ENCODE results near the gene CCDC68. TPM values are rescaled to one million over a fixed set of nuclear protein-coding genes. Genes with fewer than 3 reads are reported as not detected.

The CCDC68 gene
- total and polyA plus RNA-seq, 2 experiments from 2014 or later, result 0.11 to 0.18 TPM

GRCh38 chr18:54904581-54904980 is 54.7 kb downstream of the CCDC68 start:
- in situ Hi-C loops (cut with MboI), result no loop called here
- no peak overlapping the region for H2AFZ ChIP-seq

GRCh38 chr18:54900290-54900689 is 59.0 kb downstream of the CCDC68 start:
- H3K4me2 ChIP-seq (ENCODE audit: unreplicated experiment), result no peak overlapping the region
- peaks cover 9% of the 10 kb centered on the region; the same call in 1 of the 2 replicates for H3K4me1 ChIP-seq (ENCODE audit: insufficient read depth)
- H3K27me3 ChIP-seq (replicated peaks; ENCODE audit: insufficient read depth), result no peaks in the 10 kb centered on the region
- no peaks in the 10 kb centered on the region for H3F3A ChIP-seq (ENCODE audit: insufficient read depth)
- H3K27ac ChIP-seq, result no peak overlapping the region
- H3K9ac ChIP-seq, result no peak overlapping the region
- H3K36me3 ChIP-seq (ENCODE audit: low read depth), result no peaks in the 10 kb centered on the region
- no peaks in the 10 kb centered on the region for H3K79me2 ChIP-seq (ENCODE audit: insufficient read depth)
- H3K9me3 ChIP-seq (ENCODE audit: low read depth), result no peaks in the 10 kb centered on the region
- no peaks in the 10 kb centered on the region for H4K20me1 ChIP-seq (ENCODE audit: insufficient read depth)
- TF ChIP-seq EZH2phosphoT487 (IDR thresholded peaks at IDR 0.05; ENCODE audit: insufficient read depth, low read depth) (no peak), EZH2 (IDR thresholded peaks at IDR 0.05; ENCODE audit: insufficient read depth, poor library complexity, severe bottlenecking) (no peak)
- no peak overlapping the region for H3K4me3 ChIP-seq
- no peak for DNase-seq
- no peak overlapping the region for H2AFZ ChIP-seq
- 91 to 98% methylated on average over 2 of the region's 2 CpGs for WGBS, 2 experiments (ENCODE audit: low coverage in 1 of 2, low lambda C conversion rate in 2 of 2, missing lambda C conversion rate in 2 of 2)
- in situ Hi-C loops (cut with MboI), result no loop called here
- H3K9me2 ChIP-seq (ENCODE audit: insufficient read depth), result no peaks in the 10 kb centered on the region

More at GRCh38 chr18:54904581-54904980, 54.7 kb downstream of the CCDC68 start:
- Histone ChIP-seq H3K4me3 (no peak overlapping the region), H3K9me2 (ENCODE audit: insufficient read depth) (no peaks in the 10 kb centered on the region), H3F3A (ENCODE audit: insufficient read depth) (peaks cover 12% of the 10 kb centered on the region; the same call in 1 of the 2 replicates), H3K9ac (no peak overlapping the region), H3K27me3 (replicated peaks; ENCODE audit: insufficient read depth) (no peaks in the 10 kb centered on the region), H4K20me1 (ENCODE audit: insufficient read depth) (no peaks in the 10 kb centered on the region), H3K4me2 (ENCODE audit: unreplicated experiment) (no peak overlapping the region), H3K36me3 (ENCODE audit: low read depth) (no peaks in the 10 kb centered on the region), H3K4me1 (ENCODE audit: insufficient read depth) (peaks cover 19% of the 10 kb centered on the region; the same call in 1 of the 2 replicates), H3K27ac (no peak overlapping the region), H3K9me3 (ENCODE audit: low read depth) (no peaks in the 10 kb centered on the region), H3K79me2 (ENCODE audit: insufficient read depth) (no peaks in the 10 kb centered on the region)
- DNase-seq, result no peak
- WGBS, 2 experiments (ENCODE audit: low coverage in 1 of 2, low lambda C conversion rate in 2 of 2, missing lambda C conversion rate in 2 of 2), result 84 to 85% methylated on average over 2 of the region's 2 CpGs
- no peak for TF ChIP-seq EZH2 (IDR thresholded peaks at IDR 0.05; ENCODE audit: insufficient read depth, poor library complexity, severe bottlenecking)
- no peak for TF ChIP-seq EZH2phosphoT487 (IDR thresholded peaks at IDR 0.05; ENCODE audit: insufficient read depth, low read depth)

GRCh38 chr18:54899500-54899899 is 59.8 kb downstream of the CCDC68 start:
- in situ Hi-C loops (cut with MboI), result no loop called here
- Histone ChIP-seq H3K27me3 (replicated peaks; ENCODE audit: insufficient read depth) (no peaks in the 10 kb centered on the region), H3K4me2 (ENCODE audit: unreplicated experiment) (no peak overlapping the region), H3K27ac (no peak overlapping the region), H3F3A (ENCODE audit: insufficient read depth) (no peaks in the 10 kb centered on the region), H3K9me2 (ENCODE audit: insufficient read depth) (no peaks in the 10 kb centered on the region), H3K9me3 (ENCODE audit: low read depth) (no peaks in the 10 kb centered on the region), H2AFZ (no peak overlapping the region), H3K36me3 (ENCODE audit: low read depth) (no peaks in the 10 kb centered on the region), H3K4me3 (no peak overlapping the region), H3K9ac (no peak overlapping the region), H3K79me2 (ENCODE audit: insufficient read depth) (no peaks in the 10 kb centered on the region), H3K4me1 (ENCODE audit: insufficient read depth) (peaks cover 9% of the 10 kb centered on the region; the same call in 1 of the 2 replicates), H4K20me1 (ENCODE audit: insufficient read depth) (no peaks in the 10 kb centered on the region)
- no peak for DNase-seq
- TF ChIP-seq EZH2phosphoT487 (IDR thresholded peaks at IDR 0.05; ENCODE audit: insufficient read depth, low read depth) (no peak), EZH2 (IDR thresholded peaks at IDR 0.05; ENCODE audit: insufficient read depth, poor library complexity, severe bottlenecking) (no peak)

GRCh38 chr18:54888933-54889332 is 70.3 kb downstream of the CCDC68 start:
- no peak overlapping the region for H3K9ac ChIP-seq
- H3K4me1 ChIP-seq (ENCODE audit: insufficient read depth), result peaks cover 17% of the 10 kb centered on the region
- 43 to 50% methylated on average over 2 of the region's 2 CpGs for WGBS, 2 experiments (ENCODE audit: low coverage in 1 of 2, low lambda C conversion rate in 2 of 2, missing lambda C conversion rate in 2 of 2)
- H3K27me3 ChIP-seq (replicated peaks; ENCODE audit: insufficient read depth), result no peaks in the 10 kb centered on the region
- no peaks in the 10 kb centered on the region for H3K79me2 ChIP-seq (ENCODE audit: insufficient read depth)
- TF ChIP-seq EZH2phosphoT487 (IDR thresholded peaks at IDR 0.05; ENCODE audit: insufficient read depth, low read depth), result no peak
- TF ChIP-seq EZH2 (IDR thresholded peaks at IDR 0.05; ENCODE audit: insufficient read depth, poor library complexity, severe bottlenecking), result no peak
- H3K9me3 ChIP-seq (ENCODE audit: low read depth), result no peaks in the 10 kb centered on the region
- H4K20me1 ChIP-seq (ENCODE audit: insufficient read depth), result no peaks in the 10 kb centered on the region
- in situ Hi-C loops (cut with MboI), result no loop called here
- no peaks in the 10 kb centered on the region for H3K9me2 ChIP-seq (ENCODE audit: insufficient read depth)
- H3K4me2 ChIP-seq (ENCODE audit: unreplicated experiment), result no peak overlapping the region
- no peak overlapping the region for H2AFZ ChIP-seq
- no peak overlapping the region for H3K4me3 ChIP-seq
- DNase-seq, result peak; percentile 84
- no peaks in the 10 kb centered on the region for H3K36me3 ChIP-seq (ENCODE audit: low read depth)
- H3F3A ChIP-seq (ENCODE audit: insufficient read depth), result peaks cover 26% of the 10 kb centered on the region
- H3K27ac ChIP-seq, result peak overlapping the region; percentile 23

- Histone ChIP-seq H3K36me3 (ENCODE audit: low read depth) (no peaks in the 10 kb centered on the region), H3K9me2 (ENCODE audit: insufficient read depth) (no peaks in the 10 kb centered on the region), H3K27me3 (replicated peaks; ENCODE audit: insufficient read depth) (no peaks in the 10 kb centered on the region), H3K79me2 (ENCODE audit: insufficient read depth) (no peaks in the 10 kb centered on the region), H3K9ac (no peak overlapping the region), H3K4me1 (ENCODE audit: insufficient read depth) (peaks cover 20% of the 10 kb centered on the region), H3K27ac (no peak overlapping the region), H3K9me3 (ENCODE audit: low read depth) (no peaks in the 10 kb centered on the region), H4K20me1 (ENCODE audit: insufficient read depth) (no peaks in the 10 kb centered on the region), H3K4me2 (ENCODE audit: unreplicated experiment) (no peak overlapping the region), H3K4me3 (no peak overlapping the region), H2AFZ (no peak overlapping the region), H3F3A (ENCODE audit: insufficient read depth) (peaks cover 26% of the 10 kb centered on the region)
- WGBS, 2 experiments (ENCODE audit: low coverage in 1 of 2, low lambda C conversion rate in 2 of 2, missing lambda C conversion rate in 2 of 2), result 92 to 93% methylated on average over 2 of the region's 2 CpGs
- no peak for DNase-seq
- TF ChIP-seq EZH2 (IDR thresholded peaks at IDR 0.05; ENCODE audit: insufficient read depth, poor library complexity, severe bottlenecking) (no peak), EZH2phosphoT487 (IDR thresholded peaks at IDR 0.05; ENCODE audit: insufficient read depth, low read depth) (no peak)
- in situ Hi-C loops (cut with MboI), result no loop called here
Measured at GRCh38 chr18:54888378-54888777, 70.9 kb downstream of the CCDC68 start.

All from GM23248 (cell line).